ENCODE data around the gene TMTC2. TPM values are rescaled to one million over a fixed set of nuclear protein-coding genes. Genes with fewer than 3 reads are reported as not detected.

The TMTC2 gene
- total RNA-seq, 2 experiments from 2014 or later = 2.6 to 3.4 TPM

DNA sequence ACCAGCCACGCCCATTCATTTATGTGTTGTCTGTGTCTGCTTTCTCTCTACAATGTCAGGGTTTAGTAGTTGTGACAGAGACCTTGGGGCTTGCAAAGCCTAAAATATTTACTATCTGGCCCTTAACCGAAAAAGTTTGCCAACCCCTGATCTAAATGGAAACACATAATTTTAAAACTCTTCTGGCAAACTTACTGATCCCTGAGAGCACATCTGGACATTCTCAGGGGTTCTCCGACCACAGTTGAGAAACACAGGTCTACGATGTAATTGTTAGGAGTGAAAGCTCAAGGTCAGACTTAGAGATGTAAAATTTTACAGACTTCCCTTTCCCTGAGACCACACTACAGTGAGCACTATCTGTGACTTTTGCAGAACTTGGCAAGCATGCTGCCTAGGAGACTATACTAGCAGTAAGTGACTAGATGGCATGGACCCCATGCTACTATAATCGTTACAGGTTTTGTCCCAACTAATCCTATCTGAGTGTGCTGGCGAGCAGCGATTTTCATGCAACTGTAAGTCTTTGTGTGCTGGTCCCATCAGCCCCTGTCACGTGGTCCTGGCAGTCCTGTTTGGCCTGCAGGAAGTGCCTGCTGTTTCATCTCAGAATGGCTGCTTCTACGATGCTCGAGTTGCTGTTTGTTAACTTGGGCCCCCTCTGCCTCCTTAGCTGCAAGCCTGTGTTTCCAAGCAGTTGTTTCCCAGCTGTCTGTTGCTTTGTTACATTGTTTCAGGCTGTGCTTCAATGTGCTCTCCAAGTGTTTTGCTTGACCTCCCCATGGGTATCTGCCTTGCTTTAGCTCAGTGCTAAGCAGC, 21.6 kb downstream of the TMTC2 start:
- H3K4me1 Mint-ChIP-seq (ENCODE audit: low read depth) = peaks cover 3% of the 10 kb centered on the region
- peaks cover 5% of the 10 kb centered on the region for H3K9me3 Mint-ChIP-seq
- intact Hi-C loops (cut with micrococcal nuclease) = no loop called here
- no peaks in the 10 kb centered on the region for H3K27me3 Mint-ChIP-seq
- ChIA-PET POLR2A (no interaction called here), CTCF (no interaction called here)
- H3K36me3 Mint-ChIP-seq = peaks cover 5% of the 10 kb centered on the region
- DNase-seq = no peak
- no peak overlapping the region for H3K27ac Mint-ChIP-seq
- no peak overlapping the region for H3K4me3 Mint-ChIP-seq

DNA sequence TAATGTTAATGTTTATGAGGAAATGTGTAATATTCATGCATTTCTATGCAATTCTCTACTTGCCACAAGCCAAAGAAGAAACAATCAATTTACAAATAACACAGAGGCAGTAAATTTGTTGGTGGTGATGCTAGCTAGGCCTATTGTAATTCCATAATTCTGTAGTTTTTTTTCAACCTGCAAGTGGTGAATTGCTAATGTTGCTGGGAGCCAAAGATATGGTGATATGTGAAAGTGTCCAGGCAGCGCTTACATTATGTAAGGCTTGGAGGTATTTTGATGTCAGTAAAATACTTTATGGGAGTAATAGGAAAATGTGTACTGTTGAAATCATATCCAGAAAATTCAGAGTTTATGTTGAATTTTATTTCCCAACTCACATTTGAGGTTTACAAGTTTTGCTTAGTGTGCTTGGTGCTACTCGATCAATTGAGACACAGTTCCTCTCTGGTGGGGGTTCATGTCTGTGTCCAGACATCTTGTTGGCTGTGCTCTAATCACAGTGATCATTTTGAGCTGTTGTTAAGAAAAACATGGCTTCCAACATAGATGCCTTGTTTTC, 23.2 kb downstream of the TMTC2 start:
- no peak overlapping the region for H3K4me3 Mint-ChIP-seq
- no peak for DNase-seq
- intact Hi-C loops (cut with micrococcal nuclease) = no loop called here
- ChIA-PET POLR2A (no interaction called here), CTCF (interaction anchor here (3.1 kb wide), 1 partner anchor 24 kb away, joined by 10 read pairs; no protein-coding TSS in a partner anchor)
- peaks cover 5% of the 10 kb centered on the region for H3K9me3 Mint-ChIP-seq
- peaks cover 5% of the 10 kb centered on the region for H3K36me3 Mint-ChIP-seq
- H3K27ac Mint-ChIP-seq = no peak overlapping the region
- peaks cover 3% of the 10 kb centered on the region for H3K4me1 Mint-ChIP-seq (ENCODE audit: low read depth)
- H3K27me3 Mint-ChIP-seq = no peaks in the 10 kb centered on the region

DNA sequence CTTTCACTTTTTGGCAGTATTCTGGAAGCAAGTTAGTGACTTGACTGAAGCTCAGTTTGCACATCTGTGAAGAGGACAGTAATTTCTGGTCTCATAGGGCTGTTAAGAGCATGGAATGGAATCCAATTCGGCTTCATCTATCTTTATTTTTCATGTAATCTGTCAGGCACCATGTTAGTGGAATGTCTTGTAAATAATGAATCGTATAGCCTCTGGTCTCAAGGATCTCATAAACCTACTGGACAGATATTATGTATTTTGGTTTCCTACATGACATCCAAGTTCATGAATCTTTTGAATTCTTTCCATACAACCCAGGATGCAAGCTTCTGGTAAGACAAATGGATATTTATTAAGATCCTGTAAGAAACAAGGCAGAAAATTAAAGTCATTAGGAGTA, 24.0 kb downstream of the TMTC2 start:
- CTCF ChIA-PET = interaction anchor here (3.1 kb wide), 1 partner anchor 25 kb away, joined by 10 read pairs; no protein-coding TSS in a partner anchor
- no peak overlapping the region for H3K4me3 Mint-ChIP-seq
- H3K27me3 Mint-ChIP-seq = no peaks in the 10 kb centered on the region
- peaks cover 3% of the 10 kb centered on the region for H3K4me1 Mint-ChIP-seq (ENCODE audit: low read depth)
- H3K9me3 Mint-ChIP-seq = peaks cover 5% of the 10 kb centered on the region
- intact Hi-C loops (cut with micrococcal nuclease) = no loop called here
- H3K36me3 Mint-ChIP-seq = peaks cover 5% of the 10 kb centered on the region
- DNase-seq = no peak
- H3K27ac Mint-ChIP-seq = no peak overlapping the region
- POLR2A ChIA-PET = no interaction called here

DNA sequence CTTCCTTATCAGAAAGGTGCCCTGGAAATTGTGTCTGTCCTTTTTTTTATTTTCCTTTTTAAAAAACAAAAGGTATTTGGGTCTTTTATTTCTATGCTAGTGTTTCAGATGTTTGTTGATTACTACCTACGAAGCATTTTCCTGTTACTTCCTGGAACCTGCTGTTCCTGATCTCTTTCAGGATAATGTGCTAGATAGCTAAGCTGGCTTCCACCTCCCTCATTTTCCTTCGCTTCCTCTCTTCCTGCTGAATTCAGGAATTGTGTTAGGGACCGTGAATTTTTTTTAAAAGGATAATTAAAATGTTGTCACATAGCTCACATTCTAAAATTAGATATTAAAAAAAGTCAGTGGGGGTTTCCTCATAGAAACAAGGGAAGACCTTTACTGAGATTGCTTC, 27.7 kb downstream of the TMTC2 start:
- Mint-ChIP-seq H3K27ac (no peak overlapping the region), H3K36me3 (peaks cover 5% of the 10 kb centered on the region), H3K4me1 (ENCODE audit: low read depth) (no peaks in the 10 kb centered on the region), H3K27me3 (no peaks in the 10 kb centered on the region), H3K4me3 (no peak overlapping the region), H3K9me3 (peaks cover 5% of the 10 kb centered on the region)
- intact Hi-C loops (cut with micrococcal nuclease) = no loop called here
- DNase-seq = no peak
- ChIA-PET POLR2A (no interaction called here), CTCF (no interaction called here)

DNA sequence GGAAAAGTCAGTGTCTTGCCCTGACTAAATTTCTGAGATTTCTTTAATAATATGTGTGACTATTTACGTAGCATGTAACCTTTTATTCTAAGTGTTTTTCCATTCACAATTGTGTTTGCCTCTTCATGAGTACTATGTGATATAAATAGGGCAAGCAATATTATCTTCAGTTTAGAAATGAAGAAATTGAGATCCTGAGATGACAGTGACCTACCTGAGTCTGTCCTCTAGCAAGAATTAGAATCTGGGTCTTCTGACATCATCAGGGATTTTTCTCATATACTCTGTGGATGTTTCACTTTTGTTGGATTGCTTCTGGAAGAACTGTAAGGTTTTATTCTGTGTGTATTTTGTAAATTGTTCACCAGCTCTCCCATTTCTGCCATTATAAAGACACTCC, 35.0 kb downstream of the TMTC2 start:
- ChIA-PET POLR2A (no interaction called here), CTCF (no interaction called here)
- H3K27ac Mint-ChIP-seq = no peak overlapping the region
- no peak overlapping the region for H3K4me3 Mint-ChIP-seq
- peaks cover 5% of the 10 kb centered on the region for H3K4me1 Mint-ChIP-seq (ENCODE audit: low read depth)
- no peak for DNase-seq
- H3K27me3 Mint-ChIP-seq = no peaks in the 10 kb centered on the region
- H3K36me3 Mint-ChIP-seq = no peaks in the 10 kb centered on the region
- H3K9me3 Mint-ChIP-seq = no peaks in the 10 kb centered on the region
- intact Hi-C loops (cut with micrococcal nuclease) = no loop called here

DNA sequence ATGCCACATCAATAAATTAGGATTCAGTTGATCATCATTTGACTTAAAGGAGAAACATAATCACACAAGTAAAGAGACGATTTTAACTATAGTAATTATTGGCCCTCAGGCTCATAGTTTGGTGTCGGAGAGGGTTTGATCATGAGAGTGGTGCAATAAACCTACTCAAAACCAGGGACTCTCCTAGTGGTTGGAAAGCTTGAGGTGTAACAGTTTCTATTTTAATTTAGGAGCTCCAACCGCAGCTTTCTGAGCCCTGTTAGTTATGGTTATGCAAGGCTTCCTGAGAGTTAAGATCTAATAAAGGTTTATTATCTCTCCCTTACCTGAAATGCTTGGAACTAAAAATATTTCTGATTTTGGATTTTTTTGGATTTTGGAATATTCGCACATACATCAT, 36.4 kb downstream of the TMTC2 start:
- peaks cover 5% of the 10 kb centered on the region for H3K4me1 Mint-ChIP-seq (ENCODE audit: low read depth)
- H3K27me3 Mint-ChIP-seq = no peaks in the 10 kb centered on the region
- DNase-seq = peak; percentile 11
- H3K36me3 Mint-ChIP-seq = no peaks in the 10 kb centered on the region
- ChIA-PET POLR2A (no interaction called here), CTCF (interaction anchor here (0.6 to 1.8 kb wide), 2 partner anchors 33 to 37 kb away, joined by 3 to 10 read pairs; partner anchors contain the start of gene TMTC2)
- no peak overlapping the region for H3K4me3 Mint-ChIP-seq
- intact Hi-C loops (cut with micrococcal nuclease) = loop anchor here (1.0 kb wide), 1 partner anchor 37 kb away; the partner anchor contains the start of gene TMTC2
- H3K9me3 Mint-ChIP-seq = no peaks in the 10 kb centered on the region
- no peak overlapping the region for H3K27ac Mint-ChIP-seq

DNA sequence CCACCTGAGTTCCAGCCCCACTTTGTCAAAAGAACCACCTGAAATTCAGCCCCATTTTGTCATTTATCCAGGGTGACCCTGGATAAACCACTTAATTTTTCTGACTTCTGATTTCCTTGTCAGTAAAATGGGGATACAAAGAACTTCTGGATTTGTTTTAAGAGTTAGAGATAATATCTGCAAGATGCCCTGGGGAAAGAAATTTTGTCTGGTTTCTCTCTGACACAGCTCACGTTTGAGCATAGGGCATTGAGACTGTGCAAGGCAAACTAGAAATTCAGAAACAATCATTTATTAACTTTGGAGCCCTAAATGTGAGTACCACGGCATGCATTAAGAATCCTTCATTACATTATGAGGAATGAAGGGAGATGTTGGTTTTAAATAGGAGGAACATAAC, 37.2 kb downstream of the TMTC2 start:
- intact Hi-C loops (cut with micrococcal nuclease) = loop anchor here (1.0 kb wide), 1 partner anchor 38 kb away; the partner anchor contains the start of gene TMTC2

DNA sequence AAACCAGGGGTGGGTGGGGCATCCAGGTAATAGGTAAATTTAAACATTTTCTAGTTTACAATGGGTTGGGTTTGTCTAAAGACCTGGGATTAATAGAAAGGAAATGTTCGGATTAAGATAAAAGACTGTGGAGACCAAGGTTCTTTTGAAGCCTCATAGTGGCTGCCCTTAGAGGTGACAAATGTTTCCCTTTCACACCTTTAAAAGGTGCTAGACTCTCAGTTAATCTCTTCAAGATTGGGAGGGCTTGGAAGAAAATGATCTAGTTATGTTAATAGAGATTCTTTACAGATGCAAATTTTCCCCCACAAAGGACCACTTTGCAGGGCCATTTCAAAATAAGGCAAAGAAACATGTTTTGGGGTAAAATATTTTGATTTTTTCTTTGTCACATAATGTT, 39.0 kb downstream of the TMTC2 start:
- Mint-ChIP-seq H3K27ac (no peak overlapping the region), H3K9me3 (no peaks in the 10 kb centered on the region), H3K27me3 (no peaks in the 10 kb centered on the region), H3K4me1 (ENCODE audit: low read depth) (peaks cover 5% of the 10 kb centered on the region), H3K4me3 (no peak overlapping the region), H3K36me3 (peaks cover 1% of the 10 kb centered on the region)
- no peak for DNase-seq
- intact Hi-C loops (cut with micrococcal nuclease) = no loop called here
- CTCF ChIA-PET = no interaction called here
- POLR2A ChIA-PET = no interaction called here

More for the DNA sequence above, 37.2 kb downstream of the TMTC2 start:
- ChIA-PET POLR2A (no interaction called here), CTCF (interaction anchor here (1.8 kb wide), 1 partner anchor 38 kb away, joined by 10 read pairs; the partner anchor contains the start of gene TMTC2)
- no peaks in the 10 kb centered on the region for H3K9me3 Mint-ChIP-seq
- no peaks in the 10 kb centered on the region for H3K27me3 Mint-ChIP-seq
- DNase-seq = no peak
- no peak overlapping the region for H3K4me3 Mint-ChIP-seq
- no peak overlapping the region for H3K27ac Mint-ChIP-seq
- peaks cover 5% of the 10 kb centered on the region for H3K4me1 Mint-ChIP-seq (ENCODE audit: low read depth)
- no peaks in the 10 kb centered on the region for H3K36me3 Mint-ChIP-seq

DNA sequence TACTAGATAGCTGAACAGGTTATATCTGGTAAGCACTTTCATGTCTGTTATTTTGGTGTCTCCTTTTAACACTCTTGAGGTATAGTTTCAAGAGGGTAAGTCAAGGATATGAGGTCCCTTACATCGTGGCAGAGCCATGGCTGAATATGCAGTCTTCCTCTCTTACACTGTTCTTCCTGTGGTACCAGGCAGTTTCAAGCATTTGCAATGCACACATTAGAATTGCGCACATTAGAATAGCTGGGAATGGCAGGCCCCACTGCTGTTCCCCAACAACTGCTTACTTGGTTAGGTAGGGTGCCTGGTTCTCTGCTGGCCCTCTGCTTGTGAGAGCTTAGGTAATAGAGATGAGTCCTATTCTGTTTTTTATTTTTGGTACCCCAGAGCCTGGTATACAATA, 41.2 kb downstream of the TMTC2 start:
- CTCF ChIA-PET = interaction anchor here (1.0 kb wide), 1 partner anchor 42 kb away, joined by 4 read pairs; no protein-coding TSS in a partner anchor
- H3K27me3 Mint-ChIP-seq = no peaks in the 10 kb centered on the region
- intact Hi-C loops (cut with micrococcal nuclease) = no loop called here

DNA sequence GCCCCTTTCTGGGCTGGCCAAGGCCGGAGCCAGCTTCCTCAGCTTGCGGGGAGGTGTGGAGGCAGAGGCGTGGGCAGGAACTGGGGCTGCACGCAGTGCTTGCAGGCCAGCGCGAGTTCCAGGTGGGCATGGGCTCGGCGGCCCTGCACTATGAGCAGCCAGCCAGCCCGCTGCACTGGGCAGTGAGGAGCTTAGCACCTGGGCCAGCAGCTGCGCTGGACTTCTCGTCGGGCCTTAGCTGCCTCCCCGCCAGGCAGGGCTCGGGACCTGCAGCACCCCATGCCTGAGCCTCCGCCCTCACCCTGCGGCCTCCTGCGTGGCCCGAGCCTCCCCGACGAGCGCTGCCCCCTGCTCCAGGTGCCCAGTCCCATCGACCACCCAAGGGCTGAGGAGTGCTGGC, 42.0 kb downstream of the TMTC2 start:
- no peak for DNase-seq
- no peak overlapping the region for H3K27ac Mint-ChIP-seq
- CTCF ChIA-PET = no interaction called here
- POLR2A ChIA-PET = no interaction called here
- H3K36me3 Mint-ChIP-seq = peaks cover 1% of the 10 kb centered on the region
- intact Hi-C loops (cut with micrococcal nuclease) = no loop called here
- H3K27me3 Mint-ChIP-seq = no peaks in the 10 kb centered on the region
- H3K4me1 Mint-ChIP-seq (ENCODE audit: low read depth) = no peaks in the 10 kb centered on the region
- no peaks in the 10 kb centered on the region for H3K9me3 Mint-ChIP-seq
- H3K4me3 Mint-ChIP-seq = no peak overlapping the region

More for the DNA sequence above, 41.2 kb downstream of the TMTC2 start:
- Mint-ChIP-seq H3K9me3 (no peaks in the 10 kb centered on the region), H3K4me1 (ENCODE audit: low read depth) (peaks cover 2% of the 10 kb centered on the region), H3K36me3 (peaks cover 1% of the 10 kb centered on the region), H3K4me3 (no peak overlapping the region), H3K27ac (no peak overlapping the region)
- no peak for DNase-seq
- POLR2A ChIA-PET = no interaction called here

DNA sequence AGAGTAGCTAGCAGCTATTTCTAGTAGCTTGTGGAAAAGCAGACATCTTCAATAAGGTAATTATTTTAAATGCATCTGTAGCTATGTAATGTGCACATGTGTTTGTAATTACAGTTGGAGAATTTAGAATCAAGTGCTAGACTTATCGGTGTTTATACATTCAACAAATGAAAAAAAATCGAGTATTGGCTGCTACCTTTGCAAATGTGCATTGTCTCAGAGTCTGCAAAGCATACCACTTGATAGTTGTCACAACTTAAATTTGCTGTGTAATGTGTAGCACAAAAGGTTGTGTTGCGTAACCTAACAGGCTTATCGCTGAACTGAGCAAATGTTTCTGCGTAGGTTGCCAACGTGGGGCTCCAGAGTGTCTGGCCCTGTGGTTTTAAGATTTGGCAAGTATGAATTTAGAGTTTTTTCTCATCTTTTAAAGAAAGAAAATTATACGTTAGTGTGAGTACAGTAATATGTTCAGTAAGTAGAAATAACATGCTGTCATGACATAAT, 44.3 kb downstream of the TMTC2 start:
- Mint-ChIP-seq H3K36me3 (peaks cover 1% of the 10 kb centered on the region), H3K27me3 (no peaks in the 10 kb centered on the region), H3K9me3 (no peaks in the 10 kb centered on the region), H3K27ac (no peak overlapping the region), H3K4me1 (ENCODE audit: low read depth) (no peaks in the 10 kb centered on the region), H3K4me3 (no peak overlapping the region)
- intact Hi-C loops (cut with micrococcal nuclease) = no loop called here
- DNase-seq = no peak
- ChIA-PET CTCF (no interaction called here), POLR2A (no interaction called here)

DNA sequence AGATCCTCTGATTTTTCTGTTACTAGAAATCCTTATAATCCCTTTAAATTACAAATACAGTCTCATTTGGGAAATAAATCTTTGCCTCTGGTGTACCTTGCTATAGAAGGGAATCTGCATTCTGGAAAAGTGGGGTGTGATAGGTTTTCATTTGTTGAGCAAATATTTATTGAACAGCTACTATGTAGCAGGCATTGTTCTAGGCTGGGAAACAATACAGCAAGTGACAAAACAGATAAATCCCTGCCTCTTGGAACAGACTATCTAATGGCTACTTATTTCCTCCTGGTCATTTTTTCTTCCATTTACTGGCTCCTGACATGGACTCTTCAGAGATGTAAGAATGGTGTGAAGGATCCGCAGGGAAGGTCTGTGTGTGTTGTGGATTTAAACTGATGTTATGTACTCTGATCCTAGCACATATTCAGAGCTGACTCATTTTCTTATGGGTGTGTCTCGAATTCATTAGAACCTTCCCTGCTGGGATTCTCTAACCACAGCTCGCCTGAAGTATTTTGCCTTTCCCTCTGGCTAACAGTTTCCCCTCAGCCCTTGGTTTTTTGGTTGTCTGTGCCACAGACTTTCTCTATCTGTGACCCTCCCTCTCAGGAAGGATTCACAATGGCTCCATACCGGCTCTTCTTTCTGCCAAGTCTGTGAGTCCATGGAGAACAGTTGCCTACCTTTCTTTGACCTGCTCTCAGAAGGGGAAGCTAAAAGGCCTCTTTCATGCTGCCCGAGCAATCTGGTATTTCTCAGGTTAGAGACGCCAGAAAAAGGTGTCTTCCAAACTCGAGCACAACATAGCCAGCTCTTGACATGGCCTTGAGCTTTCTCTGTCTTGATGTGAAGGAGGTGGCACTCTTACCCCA, 53.7 kb downstream of the TMTC2 start:
- intact Hi-C loops (cut with micrococcal nuclease) = no loop called here
- H3K4me1 Mint-ChIP-seq (ENCODE audit: low read depth) = no peaks in the 10 kb centered on the region
- H3K9me3 Mint-ChIP-seq = no peaks in the 10 kb centered on the region
- H3K27me3 Mint-ChIP-seq = no peaks in the 10 kb centered on the region
- H3K4me3 Mint-ChIP-seq = no peak overlapping the region
- CTCF ChIA-PET = no interaction called here
- no peak overlapping the region for H3K27ac Mint-ChIP-seq
- DNase-seq = no peak
- H3K36me3 Mint-ChIP-seq = peaks cover 3% of the 10 kb centered on the region
- POLR2A ChIA-PET = no interaction called here
